NCI-H2107 treated with DMSO at 0.1 percent for 48 hours (cell line): ENCODE data around the gene CPSF6.
"Not testable (repeated sequence)": the region's sequence is repeated elsewhere in the genome, so short reads cannot be mapped to it uniquely, and the experiment has no call there.

Experiments used
- DNase-seq: peaks from one replicate; lab custom pipeline; 2025; ENCODE audit not compliant: unreplicated experiment; lab: John Stamatoyannopoulos, UW

CPSF6 gene

GRCh38 chr12:69317233-69317632 is 77.9 kb downstream of the CPSF6 start:
- not testable (repeated sequence) for DNase-seq

GRCh38 chr12:69318225-69318624 is 78.9 kb downstream of the CPSF6 start:
- no peak for DNase-seq

- DNase-seq = no peak
Measured at GRCh38 chr12:69321351-69321750, 82.0 kb downstream of the CPSF6 start.
